Forelimb muscle (tissue), 1 donor: ENCODE results near the gene GADD45G. TPM values are rescaled to one million over a fixed set of nuclear protein-coding genes. Genes with fewer than 3 reads are reported as not detected.

Experiments
- DNase-seq: peaks from one replicate; pipeline ENCODE4 v3.0.0-alpha.2; 2013; ENCODE audit warnings: low read depth
- polyA plus RNA-seq: library from polyadenylated mRNA; unstranded; fragments of 120-200 nt; gene quantifications from one replicate; pipeline ENCODE4 v1.2.1, GENCODE V29; 2013; ENCODE audit not compliant: insufficient read length

GADD45G gene
- polyA plus RNA-seq, 1 donor, result 7.9 TPM

DNA sequence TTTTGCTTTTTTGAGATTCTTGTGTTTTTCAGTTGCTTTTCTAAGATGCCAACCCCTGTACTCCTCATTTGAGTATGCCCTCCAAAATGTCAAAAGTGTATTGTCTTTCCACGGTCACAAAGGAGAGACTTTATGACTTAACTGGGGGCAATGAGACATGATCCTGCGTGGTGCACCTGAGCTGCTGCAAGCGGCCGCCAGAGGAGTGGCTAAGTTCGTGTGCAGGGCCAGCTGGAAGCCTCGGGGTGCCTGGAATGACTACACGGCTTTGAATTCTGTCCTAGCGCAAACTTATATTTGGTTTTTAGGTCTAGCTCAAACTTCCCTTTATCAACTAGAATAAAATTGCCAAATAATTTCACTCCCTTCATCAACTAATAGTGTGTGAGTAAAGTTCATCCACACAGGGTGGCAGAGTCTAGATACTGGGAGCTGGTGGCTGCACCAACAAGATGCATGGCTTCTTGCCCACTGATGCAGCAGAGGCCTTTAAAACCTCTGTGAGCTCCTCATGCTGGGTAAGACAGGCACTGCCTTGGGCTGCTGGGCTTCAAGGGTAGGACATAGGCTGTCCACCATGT lies 4.7 kb downstream of the GADD45G start:
- no peak for DNase-seq

DNA sequence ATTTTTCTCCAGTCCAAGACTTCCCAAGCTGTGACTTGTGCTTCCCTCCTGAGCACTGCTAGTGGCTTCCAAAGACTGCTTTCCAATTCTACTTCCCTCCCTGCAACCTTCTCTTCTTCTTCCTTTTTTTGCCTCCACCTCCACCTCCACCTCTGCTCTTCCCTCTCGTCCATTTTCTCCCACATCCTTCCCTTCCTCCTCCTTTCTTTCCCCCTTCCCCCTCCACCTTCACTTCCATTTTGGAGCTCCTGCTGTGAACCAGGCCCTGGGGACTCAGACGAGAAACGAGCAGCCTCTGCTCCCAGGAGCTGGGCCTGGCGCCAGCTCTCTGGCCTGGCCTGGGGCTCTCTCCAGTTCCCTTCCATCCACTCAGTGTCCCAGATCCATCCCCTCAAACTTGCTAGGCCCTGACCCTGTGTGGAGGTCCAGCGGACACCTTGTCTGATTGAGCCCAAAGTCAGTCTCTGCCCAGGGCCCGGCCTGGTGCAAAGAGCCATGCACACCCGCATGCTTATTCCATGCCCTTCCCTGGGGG lies 5.6 kb downstream of the GADD45G start:
- DNase-seq, result no peak

DNA sequence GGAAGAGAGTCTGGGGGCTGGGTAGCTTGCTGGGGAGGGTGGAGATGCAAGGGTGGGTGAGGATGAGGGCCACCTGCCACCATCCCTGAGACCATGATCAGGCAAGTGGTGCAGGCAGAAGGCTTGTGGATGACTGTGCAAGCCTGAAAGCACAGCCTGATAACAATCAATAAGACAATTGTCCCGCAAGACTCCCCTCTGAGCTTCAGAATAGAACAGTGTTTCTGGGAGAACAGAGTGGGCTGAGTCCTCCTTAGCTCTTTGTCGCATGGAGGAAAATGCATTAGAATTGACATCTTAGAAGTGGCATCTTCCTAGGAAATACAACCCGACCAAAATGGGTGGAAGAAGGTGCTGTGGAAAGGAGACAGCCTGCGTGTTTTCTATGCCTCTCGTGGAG lies 6.6 kb downstream of the GADD45G start:
- no peak for DNase-seq

DNA sequence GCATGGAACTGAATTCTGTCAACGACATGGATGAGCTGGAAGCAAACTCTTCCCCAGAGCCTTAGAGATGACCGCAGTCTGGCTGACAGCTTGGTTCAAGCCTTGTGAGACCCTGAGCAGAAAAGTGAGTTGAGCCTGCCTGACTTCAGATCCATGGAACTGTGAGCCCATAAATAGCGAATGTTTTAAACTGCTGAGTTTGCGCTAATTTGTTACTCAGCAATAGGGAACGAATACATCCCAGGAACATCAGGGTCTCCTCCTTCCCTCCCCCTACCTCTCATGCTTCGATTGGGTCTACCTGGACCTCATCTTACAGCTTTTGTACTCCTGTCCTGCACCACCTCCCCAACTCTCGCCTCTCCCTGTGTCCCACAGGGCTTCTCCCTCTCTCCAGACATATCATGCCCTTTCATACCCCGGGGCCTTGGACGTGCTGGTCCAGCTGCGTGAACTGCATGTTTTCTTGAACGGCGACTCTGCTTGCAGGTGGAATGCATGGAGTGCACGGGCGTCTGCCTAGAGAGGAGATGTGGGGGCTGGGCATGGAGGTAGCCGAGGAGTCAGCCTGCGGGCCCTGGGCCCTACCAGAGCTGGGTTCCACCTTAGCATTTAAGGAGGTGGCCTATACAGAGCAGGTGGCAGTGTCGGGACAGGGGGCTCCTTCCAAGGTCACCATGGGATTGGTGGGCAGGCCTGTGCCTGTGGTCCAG lies 7.9 kb downstream of the GADD45G start:
- no peak for DNase-seq

DNA sequence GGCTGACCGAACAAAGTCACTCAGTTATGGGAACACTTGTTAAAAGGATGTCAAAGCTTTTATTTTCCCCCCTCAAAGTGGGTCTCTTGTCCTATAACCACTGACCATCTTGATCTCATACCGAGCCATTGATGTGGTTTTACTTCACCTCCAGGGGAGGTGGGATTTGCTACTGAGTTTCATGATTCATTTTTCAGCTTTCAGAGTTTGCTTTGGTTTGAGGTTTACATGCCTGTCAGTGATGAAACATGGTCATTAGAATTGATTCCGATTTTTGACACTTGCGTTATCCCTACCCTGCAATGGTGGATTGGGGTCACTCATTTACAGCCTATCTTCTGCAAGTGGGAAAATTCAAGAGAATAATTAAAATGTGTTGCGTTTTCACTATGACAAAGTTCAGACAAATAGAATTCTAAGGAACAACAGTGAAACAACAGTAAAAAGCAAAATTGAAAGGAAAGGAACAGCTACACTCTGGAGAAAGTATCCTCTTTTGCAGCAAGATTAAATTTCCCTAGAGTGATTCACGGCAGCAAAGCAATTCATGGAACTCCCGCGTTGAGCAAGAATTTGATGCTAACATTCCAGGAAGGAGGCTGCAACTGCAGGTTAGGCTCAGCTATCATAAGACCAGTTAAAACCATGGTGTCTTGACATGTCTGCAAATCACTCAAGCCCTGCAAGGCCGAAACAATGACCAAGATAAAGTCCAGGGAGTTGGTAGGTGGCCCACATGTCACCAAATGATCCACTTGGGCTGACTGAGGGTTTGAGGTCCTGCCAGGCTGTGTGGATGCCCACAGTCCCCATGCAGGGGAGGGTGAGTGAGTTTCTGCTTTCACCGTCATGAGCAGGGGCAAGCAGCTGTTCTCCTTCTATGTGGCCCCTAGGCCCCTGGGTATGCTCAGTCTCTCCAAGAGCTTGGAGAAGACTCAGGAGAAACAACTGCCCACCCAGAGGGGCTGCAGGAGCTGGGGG lies 9.4 kb downstream of the GADD45G start:
- no peak for DNase-seq

DNA sequence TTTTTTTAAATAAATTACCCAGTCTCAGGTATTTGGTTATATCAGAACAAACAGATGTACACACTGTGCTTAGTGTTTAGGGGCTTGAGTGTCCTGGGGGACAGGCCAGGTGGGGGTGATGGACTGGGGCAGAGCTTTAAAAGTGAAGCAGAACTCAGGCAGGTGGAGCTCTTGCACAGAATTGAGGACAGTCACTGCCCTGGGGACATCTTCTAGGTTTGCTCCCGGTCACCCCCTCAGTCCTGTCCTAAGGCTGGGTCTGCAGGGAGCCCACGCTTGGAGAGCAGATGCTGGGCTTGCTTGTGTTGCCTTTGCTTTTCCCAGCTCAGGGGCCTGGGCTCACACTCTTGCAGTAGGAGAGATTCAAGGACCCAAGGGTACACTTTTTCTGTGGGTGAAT lies 10.8 kb downstream of the GADD45G start:
- DNase-seq, result no peak

DNA sequence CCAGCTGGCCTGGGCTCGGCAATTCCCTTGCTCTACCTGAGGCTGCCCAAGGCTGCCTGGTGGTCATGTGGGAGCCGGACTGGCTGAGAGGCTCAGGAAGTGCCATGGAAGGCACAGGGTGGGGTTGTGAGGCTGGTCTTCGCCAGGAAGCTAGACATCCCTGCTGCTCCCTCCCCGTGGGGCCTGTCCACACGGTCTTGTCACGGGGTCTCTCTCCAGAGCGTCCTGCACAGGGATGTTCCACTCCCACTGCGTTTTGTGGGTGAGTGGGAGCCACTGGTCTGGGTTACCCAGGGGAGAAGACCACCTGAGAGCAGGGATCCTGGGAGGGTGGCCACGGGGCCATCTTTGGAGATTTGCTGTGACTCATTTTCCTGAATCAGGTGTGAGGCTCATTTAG lies 11.6 kb downstream of the GADD45G start:
- no peak for DNase-seq

DNA sequence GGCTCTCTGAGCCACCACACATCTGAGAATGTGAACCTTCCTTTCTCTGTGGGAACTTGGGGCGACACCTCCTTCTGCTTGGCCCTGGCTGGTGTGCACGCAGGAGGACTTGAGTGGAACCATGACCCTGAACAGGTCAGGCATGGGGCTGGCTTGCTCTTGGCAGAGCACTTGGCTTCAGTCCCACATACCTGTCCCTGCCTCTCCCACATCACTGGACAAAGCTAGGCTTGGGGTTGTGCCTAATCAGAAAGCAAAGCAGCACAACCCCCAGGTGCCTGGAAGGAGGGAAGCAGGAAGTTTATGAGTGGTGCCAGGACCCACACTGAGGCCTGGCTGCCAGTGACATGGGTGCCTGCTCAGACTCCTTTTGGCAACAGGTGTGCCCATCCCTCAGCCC lies 13.2 kb downstream of the GADD45G start:
- DNase-seq, result no peak

DNA sequence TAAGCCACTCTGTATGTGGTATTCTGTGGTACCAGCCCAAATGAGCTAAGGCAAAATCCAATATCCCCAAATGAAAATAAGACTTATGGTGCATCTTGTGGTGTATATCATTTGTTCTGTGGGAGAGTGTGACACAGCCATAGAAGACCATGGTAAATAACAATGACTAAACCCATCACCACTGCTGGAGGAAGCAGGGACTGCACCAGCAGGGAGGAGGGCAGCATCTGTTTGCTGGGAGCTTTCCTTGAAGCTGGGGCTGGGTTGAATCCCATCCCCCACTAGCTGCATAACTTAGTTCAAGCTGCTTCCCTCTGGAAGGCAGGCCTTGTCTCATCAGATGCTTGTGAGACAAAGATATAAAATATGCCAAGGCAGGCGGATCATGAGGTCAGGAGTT lies 14.2 kb downstream of the GADD45G start:
- no peak for DNase-seq

DNA sequence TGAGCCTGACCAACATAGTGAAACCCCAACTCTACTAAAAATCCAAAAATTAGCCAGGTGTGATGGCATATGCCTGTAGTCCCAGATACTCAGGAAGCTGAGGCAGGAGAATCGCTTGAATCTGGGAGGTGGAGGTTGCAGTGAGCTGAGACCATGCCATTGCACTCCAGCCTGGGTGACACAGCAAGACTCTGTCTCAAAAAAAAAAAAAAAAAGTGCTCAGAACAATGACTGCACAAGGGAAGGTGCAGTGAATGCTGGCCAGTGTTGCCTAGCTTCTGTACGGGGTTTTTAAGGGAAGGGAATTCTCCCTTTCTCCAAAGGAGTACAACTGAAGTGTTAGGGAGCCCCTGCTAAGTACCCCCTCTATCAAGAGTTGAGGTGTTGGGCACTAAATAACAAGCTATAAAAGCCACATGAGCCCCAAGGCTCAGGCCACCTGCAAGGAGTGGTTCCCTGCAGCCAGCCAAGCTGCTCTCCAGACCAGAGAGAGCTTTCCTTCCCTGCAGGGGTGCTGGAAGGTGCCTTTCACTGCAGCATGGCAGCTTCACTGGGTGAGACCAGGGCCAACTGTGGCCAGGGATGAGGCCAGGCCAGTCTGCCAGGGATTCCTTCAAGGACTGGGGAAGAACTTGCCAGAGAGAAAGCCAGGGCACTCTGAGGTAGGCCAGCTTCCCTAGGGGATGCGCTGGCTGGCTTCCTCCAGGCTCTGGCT lies 14.8 kb downstream of the GADD45G start:
- no peak for DNase-seq

DNA sequence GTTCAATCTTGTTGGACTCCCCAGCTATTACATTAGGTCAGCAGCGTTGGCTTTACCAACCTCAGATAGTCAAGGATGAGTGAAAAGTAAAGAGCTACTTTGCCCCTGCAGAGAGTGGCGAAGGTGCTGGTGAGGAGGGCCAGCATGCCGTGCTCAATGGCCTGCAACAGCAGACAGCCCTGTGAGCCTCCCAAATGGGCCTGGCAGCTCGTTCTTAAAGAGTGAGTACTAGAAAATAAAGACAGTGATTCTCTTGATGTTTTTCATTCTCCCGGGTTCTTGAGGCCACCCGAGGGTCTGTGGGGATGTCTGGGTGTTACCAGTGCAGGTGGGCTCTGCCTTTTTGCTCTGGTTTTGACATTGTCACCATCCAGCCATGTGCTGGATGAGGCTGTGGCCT lies 16.2 kb downstream of the GADD45G start:
- no peak for DNase-seq

DNA sequence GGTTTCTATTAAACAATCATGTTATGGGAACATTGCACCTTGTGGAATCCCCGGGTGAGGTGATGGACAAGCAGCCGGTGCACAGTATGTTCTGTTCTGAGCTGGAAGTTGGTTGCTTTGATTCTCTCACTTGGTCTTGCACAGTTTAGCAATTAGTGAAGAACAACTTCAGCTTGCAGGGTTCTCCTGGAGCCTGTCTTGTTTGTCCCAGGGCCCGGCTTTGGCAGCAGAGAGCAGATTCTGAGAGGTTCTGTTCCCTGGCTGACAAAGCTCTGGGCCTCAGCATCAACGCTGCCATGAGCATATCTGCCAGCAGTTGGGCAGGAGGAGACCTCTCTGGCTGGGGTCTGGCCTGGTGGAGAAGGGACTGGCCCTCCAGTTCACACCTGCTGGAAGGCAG lies 16.9 kb downstream of the GADD45G start:
- DNase-seq, result no peak

DNA sequence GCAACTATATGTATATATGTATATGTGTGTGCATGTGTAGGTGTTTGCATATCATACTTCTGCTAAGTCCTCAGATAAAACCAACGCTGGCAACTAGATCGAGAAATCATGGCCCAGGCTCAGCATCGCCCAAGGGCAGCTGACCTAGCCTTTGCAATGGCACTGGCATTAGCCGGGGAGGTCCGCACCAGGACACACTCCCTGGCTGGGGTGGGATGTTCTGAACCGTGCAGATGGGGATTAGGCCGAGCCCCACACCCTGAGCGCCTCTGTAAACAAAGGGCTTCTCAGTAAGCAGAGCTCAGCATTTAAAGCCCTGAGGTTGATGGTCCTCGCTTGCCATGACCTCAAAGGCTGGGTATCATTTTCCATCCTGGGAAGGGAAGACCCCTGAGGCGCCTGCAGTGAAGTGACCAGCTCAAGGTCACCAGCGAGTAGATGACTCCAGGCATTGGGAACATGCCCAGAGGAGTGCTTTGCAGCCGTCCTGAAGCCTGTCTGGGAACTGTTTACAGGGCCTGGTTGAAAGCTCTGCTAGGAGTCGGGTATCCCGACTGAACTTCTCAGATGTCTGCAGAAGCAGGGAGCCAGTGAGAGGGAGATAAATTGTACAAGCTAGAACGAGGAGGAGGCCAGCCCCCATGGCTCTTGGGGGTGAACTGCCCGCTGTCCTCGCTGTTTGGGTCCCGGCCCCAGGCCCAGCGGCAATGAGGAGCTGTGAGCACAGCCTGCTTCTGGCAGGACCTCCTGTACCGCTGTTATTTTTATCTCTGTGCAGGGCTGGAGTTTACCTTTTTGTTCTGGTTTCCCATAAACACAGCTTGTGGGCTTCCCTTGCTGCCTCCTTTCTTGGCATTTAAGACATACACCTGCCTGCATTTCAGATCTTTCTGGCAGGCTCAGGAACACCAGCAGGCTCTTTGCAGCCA lies 18.4 kb downstream of the GADD45G start:
- no peak for DNase-seq

DNA sequence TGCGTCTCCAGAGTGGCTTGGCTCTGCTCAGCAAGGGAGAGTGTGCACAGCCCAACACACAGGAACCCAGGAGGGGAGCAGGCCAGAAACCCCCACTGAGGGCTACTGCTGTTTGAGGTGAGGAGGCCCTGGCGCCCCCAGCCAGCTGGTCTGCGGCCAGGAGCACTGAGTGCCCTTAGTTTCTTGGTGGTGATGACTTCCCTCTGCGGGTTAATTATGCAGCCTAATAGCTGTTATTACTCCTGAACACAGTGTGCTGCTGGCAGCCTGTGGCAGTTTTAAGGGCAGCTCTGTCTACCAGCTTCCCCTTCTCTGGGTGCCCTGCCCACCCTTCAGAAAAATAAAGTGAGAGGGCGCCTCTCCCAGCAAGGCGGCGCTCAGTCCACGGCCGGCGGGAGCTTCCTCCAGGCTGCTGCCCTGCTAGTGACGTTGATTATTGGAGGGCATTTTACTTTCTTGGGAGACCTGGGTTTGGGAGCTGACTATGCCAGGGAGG lies 19.2 kb downstream of the GADD45G start:
- no peak for DNase-seq

DNA sequence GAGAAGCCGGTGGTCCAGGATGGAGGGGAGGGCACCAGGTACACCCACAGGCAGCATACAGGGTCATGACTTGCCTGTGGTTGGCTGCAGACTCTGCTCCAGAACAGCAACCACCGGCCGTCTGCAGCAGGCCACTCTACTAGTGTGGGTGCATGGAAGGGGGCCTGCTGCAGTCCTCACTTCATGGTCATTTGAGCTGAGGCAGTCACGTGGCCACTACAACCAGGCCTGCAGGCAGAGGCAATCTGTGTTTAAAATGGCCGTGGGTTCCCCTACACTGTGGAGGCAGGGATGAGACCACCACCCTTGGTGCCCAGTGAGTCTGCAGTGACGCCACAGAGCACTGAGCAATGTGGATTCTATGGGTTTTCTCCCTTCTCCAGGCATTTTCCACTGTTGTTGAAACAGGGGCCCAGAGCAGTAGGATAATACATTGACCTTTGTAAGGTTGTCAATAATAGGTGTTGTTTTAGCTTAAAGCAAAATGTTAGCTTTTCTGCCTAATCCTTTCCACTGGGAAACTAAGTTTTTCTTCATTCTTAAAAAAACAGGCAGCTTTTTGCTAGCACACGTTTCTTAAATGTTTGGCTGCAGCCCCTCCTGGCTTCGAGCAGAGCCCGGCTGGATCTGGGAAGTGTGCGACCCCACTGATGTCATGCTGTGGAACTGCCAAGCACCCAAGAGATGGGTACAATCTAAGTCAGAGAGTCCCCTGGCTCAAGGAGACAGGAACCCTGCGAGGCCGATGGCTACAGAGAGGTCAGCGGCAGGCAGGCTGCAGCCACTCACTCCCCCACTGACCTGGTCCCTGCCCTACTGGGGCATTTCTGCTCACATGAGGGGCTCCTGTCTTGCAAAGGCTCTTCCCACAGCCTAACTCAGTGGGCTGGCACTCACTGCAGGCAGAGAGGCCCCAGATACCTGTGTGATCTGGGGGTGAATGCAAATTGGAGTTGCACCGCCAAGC lies 21.2 kb downstream of the GADD45G start:
- DNase-seq, result no peak

DNA sequence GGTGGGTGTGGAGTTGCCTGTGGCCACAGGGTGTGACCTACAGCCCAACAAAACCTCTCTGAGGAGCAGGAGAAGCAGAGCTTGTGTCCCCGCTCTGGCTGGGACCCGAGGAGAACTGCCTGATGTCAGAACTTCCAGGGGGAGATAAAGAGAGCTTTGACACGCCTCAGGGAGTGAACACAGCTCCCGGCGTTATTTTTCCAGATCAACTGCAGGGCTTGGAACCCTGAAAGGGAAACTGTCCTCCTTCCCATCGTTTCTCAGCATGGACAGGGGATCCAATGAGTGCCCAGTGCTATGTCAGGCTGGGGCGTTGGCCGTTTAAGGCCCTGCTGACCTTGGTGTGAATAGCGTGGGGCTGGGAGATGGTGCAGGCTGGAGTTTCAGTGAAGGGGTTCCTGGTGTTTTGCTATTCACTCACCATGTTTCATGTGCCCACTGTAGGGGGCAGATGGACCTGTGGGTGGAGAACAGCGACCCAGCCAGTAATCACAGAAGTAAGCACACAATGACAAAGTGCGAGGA lies 22.0 kb downstream of the GADD45G start:
- DNase-seq, result no peak

DNA sequence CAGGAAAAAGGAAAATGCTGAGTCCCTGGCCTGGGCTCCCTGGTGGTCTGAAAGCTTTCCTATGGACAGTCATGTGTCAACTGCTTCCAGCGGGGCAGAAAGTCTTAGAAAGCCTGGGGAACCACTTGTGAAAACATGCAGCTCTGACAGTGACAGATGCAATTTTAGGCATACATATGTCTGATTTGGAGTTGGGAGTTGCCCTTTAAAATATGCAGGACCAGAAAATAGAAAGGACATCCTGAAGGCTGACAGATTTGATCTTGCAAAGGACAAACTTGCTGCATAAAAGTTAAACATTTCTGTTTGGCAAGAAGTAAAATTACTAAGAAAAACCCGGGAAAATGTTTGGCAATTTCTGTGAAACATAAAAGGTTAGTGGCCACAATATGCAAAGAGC lies 23.8 kb downstream of the GADD45G start:
- no peak for DNase-seq

DNA sequence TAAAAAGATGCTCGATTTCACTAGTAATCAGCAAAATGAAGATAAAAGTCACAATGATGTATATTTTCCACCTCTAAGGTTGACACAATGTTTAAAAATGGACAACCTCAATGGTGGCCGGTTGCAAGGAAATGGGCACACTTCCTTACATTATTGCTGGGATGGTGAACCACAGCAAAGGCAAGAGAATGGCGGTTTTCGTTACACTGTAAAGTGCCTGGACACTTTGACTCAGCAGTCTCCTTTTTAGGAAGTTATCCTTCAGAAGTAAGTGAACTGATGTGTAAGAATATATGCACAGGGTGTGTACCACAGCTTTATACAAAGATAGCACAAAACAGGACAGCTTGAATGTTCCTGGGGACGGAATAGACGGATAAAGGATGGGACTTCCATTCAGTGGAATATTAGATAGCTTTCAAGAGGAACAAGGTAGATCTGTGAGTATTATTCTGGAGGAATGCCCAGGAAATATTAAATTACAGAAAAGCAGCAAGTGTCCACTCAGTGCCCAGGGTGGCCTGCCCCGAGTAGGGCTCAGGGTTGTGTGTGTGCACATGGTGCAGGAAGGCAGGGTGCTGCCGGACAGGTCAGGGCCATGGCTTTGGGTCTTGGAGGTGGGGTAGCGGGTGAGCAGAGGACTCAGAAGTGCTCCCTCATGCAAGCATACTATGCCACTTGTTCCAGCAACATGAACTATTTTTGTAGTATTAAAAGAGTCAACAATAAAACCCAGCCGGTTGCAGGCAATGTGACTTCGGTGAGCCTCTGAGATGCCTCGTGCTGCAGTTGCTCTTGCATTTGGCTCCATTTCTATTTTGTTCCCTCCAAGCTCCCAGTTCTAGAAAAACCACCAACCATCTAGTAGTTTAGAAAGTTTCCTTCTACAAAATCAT lies 24.5 kb downstream of the GADD45G start:
- DNase-seq, result no peak
